Activated gamma-delta T cell treated with Interleukin-2 at 50 U/mL for 16 hours (primary cell): Measurements from ENCODE around the gene FOXK1.
A peak's percentile ranks its signal among the peaks of the same experiment; 100 is the strongest.

Source experiments
- DNase-seq: peaks from one replicate; pipeline ENCODE4 v3.0.0-alpha.2; 2020

The FOXK1 gene

GRCh38 chr7:4747013-4747412 is 64.9 kb downstream of the FOXK1 start:
- no peak for DNase-seq

DNA sequence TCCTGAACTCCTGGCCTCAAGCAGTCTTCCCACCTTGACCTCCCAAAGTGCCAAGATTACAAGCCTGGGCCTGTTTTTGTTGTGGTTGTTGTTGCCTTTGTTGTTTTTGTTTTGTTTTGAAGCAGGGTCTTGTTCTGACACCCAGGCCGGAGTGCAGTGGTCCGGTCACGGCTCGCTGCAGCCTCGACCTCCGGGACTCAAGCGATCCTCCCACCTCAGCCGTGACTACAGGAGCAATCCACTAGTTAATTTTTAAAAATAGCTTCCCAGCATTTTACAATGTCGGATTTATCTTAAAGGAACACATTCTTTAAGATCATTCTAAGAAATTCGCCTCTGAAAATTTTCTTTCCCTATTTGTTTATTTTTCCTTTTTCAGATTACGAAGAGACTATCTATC is 65.7 kb downstream of the FOXK1 start:
- no peak for DNase-seq

DNA sequence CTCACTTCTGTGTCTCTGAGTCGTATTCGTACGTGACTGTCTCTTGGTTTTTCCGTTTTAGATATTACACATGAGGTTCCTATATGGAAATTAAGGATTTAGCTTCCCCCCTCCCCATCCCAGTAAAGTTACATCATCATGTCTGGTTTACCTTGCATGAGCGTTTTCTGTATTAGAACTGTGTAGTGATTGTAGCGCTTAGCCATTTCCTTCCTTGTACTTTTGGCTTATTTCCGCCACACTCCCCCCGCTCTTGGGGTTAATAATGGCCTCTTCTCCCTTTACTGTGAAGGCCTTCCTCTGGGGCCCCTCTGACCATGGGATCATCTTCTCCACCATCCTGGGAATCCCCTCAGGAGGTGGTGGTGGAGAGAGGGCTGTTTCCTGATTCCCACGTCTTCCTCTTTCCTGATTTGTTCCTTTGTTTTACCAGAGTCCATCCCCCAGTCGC is 66.2 kb downstream of the FOXK1 start:
- no peak for DNase-seq

DNA sequence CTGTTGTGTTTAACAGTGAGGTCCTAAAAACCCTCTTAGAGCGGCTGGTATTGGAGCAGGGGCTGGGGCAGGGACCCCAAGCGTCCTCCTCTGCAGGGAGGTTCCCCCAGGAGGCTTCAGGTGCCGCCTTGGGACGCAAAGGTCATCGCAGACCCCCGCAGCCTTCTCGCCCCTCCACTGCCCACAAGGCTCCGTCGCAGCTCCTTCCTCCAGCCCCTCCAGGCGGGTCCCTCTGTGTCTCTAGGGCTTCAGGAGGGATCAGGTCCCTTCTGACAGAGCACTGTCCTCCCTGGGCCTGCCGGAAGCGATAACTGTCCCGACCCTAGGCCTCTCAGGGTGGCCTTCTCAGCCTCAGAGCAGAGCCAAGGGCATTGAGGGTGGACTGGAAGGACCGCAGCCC is 67.3 kb downstream of the FOXK1 start:
- DNase-seq, result no peak

DNA sequence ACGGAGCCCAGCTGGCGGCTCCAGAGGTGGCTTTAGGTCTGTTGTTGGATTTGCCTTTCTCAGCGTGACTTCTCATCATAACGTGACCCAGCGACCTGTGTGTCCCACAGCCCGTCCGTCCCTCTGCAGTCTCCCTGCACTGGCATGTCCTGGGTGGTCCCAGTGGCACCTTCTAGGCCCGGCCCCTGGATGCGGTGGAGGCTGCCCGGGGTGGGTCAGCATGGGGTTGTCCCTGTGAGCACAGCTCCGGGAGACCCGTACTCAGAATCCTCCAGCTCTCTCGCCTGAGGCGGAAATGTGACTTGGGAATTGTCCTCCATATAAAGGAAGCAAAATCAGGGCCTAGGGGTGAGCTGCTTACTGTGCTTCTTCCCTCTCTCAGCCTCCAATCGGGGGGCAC is 67.7 kb downstream of the FOXK1 start:
- no peak for DNase-seq

GRCh38 chr7:4751398-4751947 is 69.4 kb downstream of the FOXK1 start:
- DNase-seq, result no peak

DNA sequence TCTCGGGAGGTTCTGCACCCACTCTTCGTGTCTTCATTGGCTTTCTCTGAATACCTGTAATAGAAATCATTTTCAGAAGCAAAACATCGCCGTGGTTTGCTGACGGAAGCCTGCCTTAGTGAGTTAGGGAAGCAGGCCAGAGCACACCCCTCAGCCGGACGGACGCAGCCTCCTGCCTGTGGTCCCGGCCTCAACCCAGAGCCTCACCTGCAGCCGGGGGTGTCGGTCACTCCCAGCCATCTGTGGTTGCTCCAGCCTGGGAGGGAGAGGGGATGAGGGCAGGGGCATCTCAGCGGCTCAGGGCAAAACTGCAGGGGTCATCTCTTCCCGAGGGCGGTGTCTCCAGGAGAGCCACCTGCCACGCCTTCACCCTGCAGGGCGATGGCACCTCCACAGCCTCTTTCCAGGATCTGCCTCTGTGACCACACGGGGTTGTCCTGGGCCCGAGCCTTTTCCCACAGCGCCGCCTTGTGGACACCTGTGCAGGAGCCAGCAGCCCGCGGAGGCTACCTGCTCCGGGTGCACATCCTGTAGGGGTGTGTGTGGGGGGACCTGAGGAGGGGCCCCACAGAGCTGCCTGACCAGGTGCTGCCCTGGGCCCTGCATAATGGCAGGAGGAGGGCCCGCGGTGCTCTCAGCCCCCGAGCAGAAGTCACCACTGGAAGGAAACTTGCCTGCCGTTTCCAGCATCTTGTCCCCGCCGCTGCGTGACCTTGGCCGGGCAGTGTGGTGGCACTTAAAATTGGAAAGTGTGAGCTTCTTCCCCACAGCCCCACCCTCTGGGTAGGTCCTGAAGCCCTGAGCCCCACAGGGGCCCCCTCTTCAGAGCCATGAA is 71.7 kb downstream of the FOXK1 start:
- DNase-seq, result peak; percentile 84

DNA sequence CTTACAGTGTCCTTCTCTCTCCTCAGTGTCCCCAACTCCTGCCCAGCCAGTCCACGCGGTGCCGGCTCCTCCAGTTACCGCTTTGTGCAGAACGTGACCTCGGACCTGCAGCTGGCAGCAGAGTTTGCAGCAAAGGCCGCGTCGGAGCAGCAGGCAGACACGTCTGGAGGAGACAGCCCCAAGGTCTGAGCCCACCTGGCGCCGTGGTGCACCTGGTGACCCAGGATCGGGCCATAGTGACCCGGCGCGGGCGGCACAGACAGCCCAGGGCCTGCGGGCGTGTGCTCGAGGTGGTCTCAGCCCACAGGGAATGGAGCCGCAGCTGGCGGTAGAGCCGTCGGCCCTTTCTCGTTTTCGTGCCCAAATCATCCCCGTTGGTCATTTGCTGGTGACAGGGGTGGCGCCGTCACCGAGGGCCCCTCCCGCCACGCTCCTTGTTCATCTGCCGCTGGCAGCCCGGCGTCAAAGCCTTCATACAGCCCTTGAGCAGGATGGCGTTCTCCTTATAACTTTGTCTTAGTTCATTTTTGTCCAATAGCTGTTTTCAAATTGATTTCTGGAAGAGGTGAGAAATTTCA is 72.4 kb downstream of the FOXK1 start:
- DNase-seq, result no peak

GRCh38 chr7:4755045-4755444 is 73.0 kb downstream of the FOXK1 start:
- no peak for DNase-seq

GRCh38 chr7:4758111-4758510 is 76.0 kb downstream of the FOXK1 start:
- DNase-seq, result no peak

DNA sequence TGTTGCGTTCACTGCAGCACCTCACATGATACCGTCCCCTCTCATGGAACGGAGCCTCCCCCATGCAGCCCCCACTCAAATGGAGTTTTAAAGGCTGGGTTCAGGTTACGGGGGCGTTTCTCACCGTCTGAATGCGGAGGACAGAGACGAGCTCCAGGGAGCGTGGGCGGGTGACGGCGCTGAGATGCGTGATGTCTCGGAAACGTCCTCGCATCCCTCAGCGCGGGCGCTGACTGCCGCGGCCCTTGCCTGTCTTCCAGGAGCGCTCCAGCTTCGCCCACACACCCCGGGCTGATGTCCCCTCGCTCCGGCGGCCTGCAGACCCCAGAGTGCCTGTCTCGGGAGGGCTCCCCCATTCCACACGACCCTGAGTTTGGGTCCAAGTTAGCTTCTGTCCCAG is 76.7 kb downstream of the FOXK1 start:
- DNase-seq, result no peak

GRCh38 chr7:4759211-4759610 is 77.1 kb downstream of the FOXK1 start:
- DNase-seq, result no peak

DNA sequence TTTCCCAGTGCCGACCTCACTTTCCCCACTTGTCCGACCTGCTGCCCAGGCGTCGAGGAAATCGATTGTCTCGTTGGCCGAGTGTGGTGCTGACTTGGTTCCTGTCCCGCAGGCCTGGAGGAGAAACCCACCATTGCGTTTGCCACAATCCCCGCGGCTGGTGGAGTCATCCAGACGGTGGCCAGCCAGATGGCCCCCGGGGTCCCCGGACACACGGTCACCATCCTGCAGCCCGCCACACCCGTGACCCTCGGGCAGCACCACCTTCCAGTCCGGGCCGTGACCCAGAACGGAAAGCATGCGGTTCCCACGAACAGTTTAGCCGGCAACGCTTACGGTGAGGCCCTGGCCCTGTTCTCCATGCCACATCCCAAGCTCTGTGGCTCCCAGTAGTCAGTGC is 78.9 kb downstream of the FOXK1 start:
- DNase-seq, result no peak

DNA sequence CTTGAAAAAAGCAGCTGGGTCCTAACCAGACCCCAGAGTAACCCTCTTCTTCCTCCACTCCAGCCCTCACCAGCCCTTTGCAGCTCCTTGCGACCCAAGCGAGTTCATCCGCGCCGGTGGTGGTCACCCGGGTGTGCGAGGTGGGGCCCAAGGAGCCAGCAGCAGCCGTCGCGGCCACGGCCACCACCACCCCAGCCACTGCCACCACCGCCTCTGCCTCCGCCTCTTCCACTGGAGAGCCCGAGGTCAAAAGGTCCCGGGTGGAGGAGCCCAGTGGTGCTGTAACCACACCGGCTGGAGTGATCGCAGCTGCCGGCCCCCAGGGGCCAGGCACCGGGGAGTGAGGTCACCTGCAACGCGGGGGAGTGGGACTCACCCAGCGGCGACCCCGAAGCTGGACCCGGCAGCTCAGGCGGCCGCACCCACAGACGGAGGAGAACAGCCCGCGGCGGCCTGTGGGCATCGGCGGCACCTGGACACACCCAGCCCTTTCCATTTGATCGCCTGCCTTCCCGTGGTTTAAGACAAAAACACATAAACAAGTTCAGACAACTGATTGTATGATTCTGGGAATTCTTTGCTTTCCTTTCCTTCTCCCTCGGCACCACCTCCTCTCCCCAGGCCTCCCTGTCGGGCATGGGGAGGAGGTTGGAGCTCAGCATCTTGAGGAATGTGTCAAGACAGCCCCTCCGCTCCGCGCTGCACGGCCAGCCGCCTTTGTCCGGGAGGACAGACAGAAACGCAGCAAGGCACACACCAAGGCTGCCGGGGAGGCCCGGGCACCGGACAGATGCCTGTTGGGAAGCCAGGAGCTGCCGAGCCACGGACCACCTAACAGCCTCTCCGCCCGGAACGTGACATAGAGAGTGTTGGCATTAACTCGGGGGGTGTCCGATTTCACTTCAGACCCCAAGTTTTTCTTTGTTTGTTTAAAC is 80.3 kb downstream of the FOXK1 start:
- no peak for DNase-seq

DNA sequence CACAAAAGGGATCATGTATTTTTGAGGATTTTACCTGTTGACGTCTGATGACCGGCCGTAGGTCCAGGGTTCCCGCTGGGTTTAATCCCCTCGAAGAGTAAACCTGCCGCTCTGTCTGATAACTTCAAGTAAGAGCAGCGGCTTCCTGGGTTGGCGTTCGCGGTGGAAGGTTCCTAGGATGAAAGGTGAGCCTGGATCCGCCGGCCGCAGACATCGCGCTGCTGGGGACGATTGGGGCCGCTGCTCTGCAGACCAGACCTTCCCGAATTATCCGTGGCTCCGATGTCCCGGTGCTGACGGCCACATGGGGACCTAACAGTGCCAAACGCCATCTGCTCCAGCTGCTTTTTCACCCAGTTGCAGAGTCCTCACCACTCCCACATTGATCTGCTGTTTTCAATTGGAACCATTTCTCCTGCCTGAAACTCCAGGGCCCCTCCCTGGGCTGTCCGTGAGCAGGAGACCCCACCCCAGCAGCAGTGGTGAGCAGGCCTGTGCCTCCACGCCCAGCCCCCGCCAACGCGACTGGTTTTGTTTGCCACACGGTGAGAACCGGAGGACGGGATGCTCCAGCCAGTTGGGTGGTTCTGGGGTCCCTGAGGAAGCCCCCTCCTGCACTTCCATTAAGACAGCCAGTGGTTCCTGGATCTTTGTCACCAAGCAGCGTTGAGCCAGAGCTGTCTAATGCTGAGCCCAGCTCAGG is 81.1 kb downstream of the FOXK1 start:
- DNase-seq, result no peak

- DNase-seq, result no peak
Measured at GRCh38 chr7:4763794-4764185, 81.7 kb downstream of the FOXK1 start.

DNA sequence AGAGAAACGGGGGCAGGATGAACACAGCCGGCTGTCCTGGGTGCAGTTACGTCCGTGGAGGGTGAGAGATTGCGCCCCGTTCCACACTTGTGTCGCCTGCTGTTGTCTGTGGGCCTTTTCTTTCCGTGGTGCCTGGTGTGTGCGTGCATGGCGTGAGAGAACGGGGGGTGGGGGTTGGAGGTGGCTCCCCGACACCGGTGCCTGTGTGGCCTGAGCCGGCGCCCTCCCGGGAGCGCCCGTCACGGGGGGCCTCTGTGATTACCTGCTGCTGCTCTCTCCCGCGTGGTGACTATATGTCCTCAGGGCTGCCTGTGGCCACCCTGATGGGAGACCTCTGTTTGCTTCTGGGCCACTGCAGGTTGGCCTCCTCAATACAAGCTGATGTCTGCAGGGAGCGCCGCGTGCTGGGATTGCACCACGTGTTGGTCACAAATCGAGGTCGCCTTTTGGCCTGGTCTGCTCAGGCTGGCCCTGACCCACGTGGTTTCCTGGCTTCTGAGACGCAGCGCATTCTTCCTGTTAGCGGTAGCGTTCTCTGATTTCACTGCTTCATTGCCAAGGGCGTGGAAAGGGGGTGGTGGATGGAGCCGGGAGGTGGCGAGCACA is 82.4 kb downstream of the FOXK1 start:
- DNase-seq, result no peak

DNA sequence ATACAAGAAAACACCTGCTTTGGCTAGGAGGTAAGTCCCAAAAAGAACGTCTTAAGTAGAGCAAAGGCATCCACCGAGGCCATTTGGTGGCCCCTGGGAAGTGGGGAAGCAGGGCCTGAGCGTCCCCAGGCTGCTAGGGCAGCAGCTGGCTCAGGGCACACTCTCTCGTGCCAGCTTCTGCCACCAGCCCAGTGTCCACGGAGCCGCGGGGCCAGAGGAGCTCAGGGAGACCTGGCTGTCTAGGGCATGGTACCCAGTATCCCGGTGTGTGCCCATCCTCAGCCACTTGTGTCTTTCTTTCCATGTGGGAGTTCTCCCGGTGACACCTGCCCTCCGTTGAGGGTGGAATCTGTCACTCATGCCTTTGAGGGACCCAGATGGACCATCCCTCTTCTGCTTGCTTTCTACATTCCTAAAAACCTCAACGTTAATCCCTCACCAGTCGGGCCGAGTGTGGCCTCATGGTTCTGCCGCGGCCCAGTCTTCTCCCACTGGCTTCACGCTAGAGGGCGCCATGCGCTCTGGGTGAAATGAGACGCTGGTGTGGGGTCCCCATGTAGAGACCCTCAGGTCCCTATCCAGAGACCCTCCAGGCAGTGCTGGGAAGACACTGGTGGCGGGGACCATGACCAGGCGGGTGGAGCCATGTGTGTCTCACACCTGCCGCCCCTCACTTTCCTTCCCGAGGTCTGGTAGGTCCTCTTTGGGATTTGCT is 83.8 kb downstream of the FOXK1 start:
- no peak for DNase-seq

- no peak for DNase-seq
Measured at GRCh38 chr7:4766666-4767519, 84.8 kb downstream of the FOXK1 start.
